ENCODE data around the gene DNAI1.

DNAI1 gene

GRCh38 chr9:34512131-34513078 is 53.8 kb downstream of the DNAI1 start:
- TF ChIP-seq CTCF (IDR thresholded peaks at IDR 0.05), result no peak

GRCh38 chr9:34513567-34514214 is 55.1 kb downstream of the DNAI1 start:
- TF ChIP-seq CTCF (IDR thresholded peaks at IDR 0.05), result no peak; the same call in 1 of the 2 replicates

DNA sequence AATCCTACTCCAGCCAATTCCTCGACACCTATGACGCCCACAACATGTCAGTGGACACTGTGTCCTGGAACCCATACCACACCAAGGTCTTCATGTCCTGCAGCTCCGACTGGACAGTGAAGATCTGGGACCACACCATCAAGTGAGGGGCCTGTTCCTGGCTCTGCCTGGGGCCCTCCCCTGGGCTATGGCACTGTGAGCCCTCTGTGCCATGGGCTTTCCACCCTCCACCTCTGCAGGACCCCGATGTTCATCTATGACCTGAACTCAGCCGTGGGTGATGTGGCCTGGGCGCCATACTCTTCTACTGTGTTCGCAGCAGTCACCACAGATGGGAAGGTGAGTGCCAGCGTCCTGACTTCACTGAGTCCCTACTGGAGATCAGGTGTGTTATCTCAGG is 55.8 kb downstream of the DNAI1 start:
- TF ChIP-seq CTCF (IDR thresholded peaks at IDR 0.05), result no peak

GRCh38 chr9:34514816-34515215 is 56.2 kb downstream of the DNAI1 start:
- no peak for TF ChIP-seq CTCF (IDR thresholded peaks at IDR 0.05)

DNA sequence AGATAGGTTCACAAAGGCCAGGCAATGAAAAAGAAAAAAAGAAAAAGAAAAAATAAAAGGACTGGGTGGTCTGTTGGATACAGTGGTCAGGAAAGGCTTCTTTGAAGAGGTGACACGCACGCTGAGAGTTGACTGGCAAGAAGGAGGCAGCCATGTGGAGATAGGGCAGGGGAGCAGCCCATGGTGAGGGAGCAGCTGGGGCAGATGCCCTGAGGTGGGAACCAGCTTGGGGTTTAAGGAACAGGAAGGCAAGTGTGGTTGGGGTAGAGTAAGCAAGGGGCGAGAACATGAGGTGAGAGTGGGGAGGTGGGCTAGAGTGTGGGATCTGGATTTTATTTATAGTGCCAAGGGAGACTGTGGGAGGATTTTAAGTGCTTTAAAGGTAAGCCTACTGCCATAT is 57.4 kb downstream of the DNAI1 start:
- TF ChIP-seq CTCF (IDR thresholded peaks at IDR 0.05), result no peak

DNA sequence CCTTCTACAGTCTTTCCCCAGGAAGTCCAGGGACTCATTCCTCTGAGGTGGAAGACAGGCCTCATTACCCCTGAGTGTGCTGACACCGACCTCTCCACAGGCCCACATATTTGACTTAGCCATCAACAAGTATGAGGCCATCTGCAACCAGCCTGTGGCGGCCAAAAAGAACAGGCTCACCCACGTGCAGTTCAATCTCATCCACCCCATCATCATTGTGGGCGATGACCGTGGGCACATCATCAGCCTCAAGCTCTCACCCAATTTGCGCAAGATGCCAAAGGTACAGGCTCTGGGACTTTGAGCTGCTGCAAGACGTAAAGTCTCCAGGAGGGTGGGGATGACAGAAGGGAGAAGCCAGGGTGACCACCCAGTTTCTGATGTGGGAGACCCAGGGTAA is 58.6 kb downstream of the DNAI1 start:
- TF ChIP-seq CTCF (IDR thresholded peaks at IDR 0.05), result no peak

GRCh38 chr9:34518110-34518616 is 59.6 kb downstream of the DNAI1 start:
- TF ChIP-seq CTCF (IDR thresholded peaks at IDR 0.05), result no peak

All from LNCAP (cell line).